ENCODE data around the gene CFAP157. TPM values are rescaled to one million over a fixed set of nuclear protein-coding genes. Genes with fewer than 3 reads are reported as not detected.
A peak's percentile ranks its signal among the peaks of the same experiment; 100 is the strongest.

Gene CFAP157
- total and polyA plus RNA-seq, 2 donors (not counting 3 experiments of a cell fraction or from before 2014, with no cell fraction given), result 0.03 TPM; not detected in 1

- Histone ChIP-seq H3K4me1 (ENCODE audit: control insufficient read depth, extremely low read depth, insufficient read depth, low read length) (peaks cover 74% of the 10 kb centered on the region), H3K4me2 (ENCODE audit: insufficient read depth, low read length) (peak overlapping the region; percentile 44), H3K36me3 (ENCODE audit: control insufficient read depth in 2 of 2, extremely low read depth in 1 of 2, insufficient read depth in 2 of 2, low read length in 2 of 2) (peaks cover 13 to 24% of the 10 kb centered on the region in 2 experiments), H3K27me3 (ENCODE audit: control insufficient read depth in 2 of 2, insufficient read depth in 2 of 2, low read length in 2 of 2) (no peaks in the 10 kb centered on the region), H3K27ac (ENCODE audit: insufficient read depth, low read depth, low read length) (peak overlapping the region; percentile 95), H4K20me1 (replicated peaks; ENCODE audit: control insufficient read depth, extremely low read depth, insufficient read depth, low read length) (no peaks in the 10 kb centered on the region), H2AFZ (ENCODE audit: low read depth, low read length) (no peak overlapping the region), H3K9me3 (replicated peaks; ENCODE audit: control insufficient read depth, insufficient read depth, low read length) (no peaks in the 10 kb centered on the region), H3K4me3 (replicated peaks in 1 of 3; ENCODE audit: insufficient read depth in 1 of 3, low read depth in 1 of 3, low read length in 3 of 3) (no peak overlapping the region), H3K9ac (replicated peaks; ENCODE audit: extremely low read depth, insufficient read depth, low read length) (peak overlapping the region; percentile 37), H3K9me1 (replicated peaks; ENCODE audit: control insufficient read depth, extremely low read depth, insufficient read depth, low read length) (no peaks in the 10 kb centered on the region), H3K79me2 (ENCODE audit: control insufficient read depth, insufficient read depth, low read length) (peaks cover 56% of the 10 kb centered on the region)
- dilution Hi-C loops (cut with MboI; ENCODE audit: extremely low pct_ligation_motif_present, low sequenced_read_pairs) (no loop called here), intact Hi-C loops (cut with micrococcal nuclease) (loop anchor here (1.0 kb wide), 2 partner anchors 21 to 29 kb away; partner anchors contain the start of gene TOR2A)
- FAIRE-seq, result peak; percentile 96
- TF ChIP-seq POLR2A (IDR thresholded peaks at IDR 0.05; ENCODE audit: low read depth, low read length) (peak; percentile 92), EZH2 (IDR thresholded peaks at IDR 0.05; ENCODE audit: borderline replicate concordance, low read depth, low read length, severe bottlenecking) (no peak), GATA2 (IDR thresholded peaks at IDR 0.05; ENCODE audit: insufficient read depth, insufficient read length, low read depth, low read length) (peak; percentile 80), FOS (IDR thresholded peaks at IDR 0.05; ENCODE audit: borderline replicate concordance, insufficient read depth, low read length) (peak; percentile 62), POLR2AphosphoS5 (IDR thresholded peaks at IDR 0.05; ENCODE audit: insufficient read depth, low read depth, low read length) (peak; percentile 99), CTCF (IDR thresholded peaks at IDR 0.05; ENCODE audit: extremely low read depth in 1 of 2, insufficient read depth in 1 of 2, low read depth in 1 of 2, low read length in 2 of 2) (peak; percentile 64 to 74), MAX (IDR thresholded peaks at IDR 0.05; ENCODE audit: insufficient read depth, insufficient read length) (no peak), MYC (IDR thresholded peaks at IDR 0.05; ENCODE audit: low read depth, low read length) (peak; percentile 74), JUN (IDR thresholded peaks at IDR 0.05; ENCODE audit: borderline replicate concordance, insufficient read depth, insufficient read length, low read depth) (peak; percentile 44)
- POLR2A ChIA-PET, result interaction anchor here (0.9 to 1.4 kb wide), 3 partner anchors 19 to 24 kb away, joined by 3 to 5 read pairs (median 4); no protein-coding TSS in a partner anchor
- no TSS peak for BruUV-seq (replicated peaks)
- CTCF ChIA-PET, result interaction anchor here (0.7 to 11.3 kb wide), 11 partner anchors 7 to 107 kb away, joined by 3 to 167 read pairs (median 4); partner anchors contain the start of genes CDK9, SH2D3C and TOR2A
- DNase-seq (ENCODE audit: low read depth, low spot score), result peak; percentile 85
These were observed 57.2 kb downstream of the CFAP157 start for GRCh38 chr9:127763918-127764384.

All from endothelial cell of umbilical vein (primary cell).